GM19238 (cell line): ENCODE measurements around the gene GLTP.
"Not testable (repeated sequence)": the region's sequence is repeated elsewhere in the genome, so short reads cannot be mapped to it uniquely, and the experiment has no call there.

Experiments used
- DNase-seq: peaks from one replicate; pipeline ENCODE4 v3.0.0; 2011; ENCODE audit warnings: low spot score; ENCODE audit not compliant: insufficient read length

The GLTP gene

GRCh38 chr12:109880043-109880931, at the start of gene GLTP:
GLTP (minus strand) TSS chr12:109880541; CDS start chr12:109880374, 167 bp downstream.
- DNase-seq, result peak; percentile 95

GRCh38 chr12:109929326-109929725, 49.0 kb upstream of the GLTP start:
- DNase-seq, result not testable (repeated sequence)

- DNase-seq, result no peak
Observed at GRCh38 chr12:109928058-109928656, 47.8 kb upstream of the GLTP start.

- DNase-seq, result peak; percentile 25
Observed at GRCh38 chr12:109927622-109928021, 47.3 kb upstream of the GLTP start.

GRCh38 chr12:109926488-109927210, 46.3 kb upstream of the GLTP start:
- DNase-seq, result no peak

GRCh38 chr12:109926016-109926415, 45.7 kb upstream of the GLTP start:
- DNase-seq, result no peak

GRCh38 chr12:109925185-109925840, 45.0 kb upstream of the GLTP start:
- DNase-seq, result no peak

GRCh38 chr12:109923481-109924245, 43.3 kb upstream of the GLTP start:
- DNase-seq, result no peak

- DNase-seq, result no peak
Observed at GRCh38 chr12:109923038-109923437, 42.7 kb upstream of the GLTP start.

- DNase-seq, result no peak
Observed at GRCh38 chr12:109921982-109922381, 41.6 kb upstream of the GLTP start.

GRCh38 chr12:109920261-109920780, 40.0 kb upstream of the GLTP start:
- no peak for DNase-seq

GRCh38 chr12:109919456-109919855, 39.1 kb upstream of the GLTP start:
- no peak for DNase-seq

GRCh38 chr12:109916045-109916444, 35.7 kb upstream of the GLTP start:
- no peak for DNase-seq

- no peak for DNase-seq
Observed at GRCh38 chr12:109915171-109916040, 35.1 kb upstream of the GLTP start.

GRCh38 chr12:109914461-109914860, 34.1 kb upstream of the GLTP start:
- no peak for DNase-seq

- DNase-seq, result no peak
Observed at GRCh38 chr12:109912855-109913321, 32.5 kb upstream of the GLTP start.

GRCh38 chr12:109910969-109911348, 30.6 kb upstream of the GLTP start:
- DNase-seq, result peak; percentile 44

- DNase-seq, result no peak
Observed at GRCh38 chr12:109910254-109910968, 30.1 kb upstream of the GLTP start.

GRCh38 chr12:109905301-109905700, 25.0 kb upstream of the GLTP start:
- no peak for DNase-seq
